Natural killer cell (primary cell): ENCODE measurements around the gene C12orf56. TPM values are rescaled to one million over a fixed set of nuclear protein-coding genes. Genes with fewer than 3 reads are reported as not detected.
"Not testable (repeated sequence)": the region's sequence is repeated elsewhere in the genome, so short reads cannot be mapped to it uniquely, and the experiment has no call there.

ENCODE experiments used
- ATAC-seq, 3 donors: fragments of 150-1000 bp in 2 of 3; fragments of 200-7000 bp in 1 of 3; cut with Tn5 transposase; 1 replicate in 1 of 3; 2 replicates in 2 of 3; pipeline ENCODE4 v1.10.0; 2021; ENCODE audit warnings: mild to moderate bottlenecking in 2 of 3, moderate library complexity in 2 of 3
- DNase-seq, 2 donors: peaks; one replicate each; pipeline versions ENCODE4 v3.0.0 to v3.0.0-alpha.2; 2013 to 2021; ENCODE audit warnings: mixed read lengths in 1 of 2
- H3K27ac ChIP-seq: one replicate; pipeline ENCODE4 v1.5.1; 2013; ENCODE audit warnings: mild to moderate bottlenecking, low read length
- H3K27me3 ChIP-seq: one replicate; pipeline ENCODE4 v1.6.1; 2013; ENCODE audit warnings: low read length; ENCODE audit not compliant: control insufficient read depth, insufficient read depth
- H3K36me3 ChIP-seq: one replicate; pipeline ENCODE4 v1.6.1; 2013; ENCODE audit warnings: low read length; ENCODE audit not compliant: control insufficient read depth, insufficient read depth
- H3K4me1 ChIP-seq: one replicate; pipeline ENCODE4 v1.6.1; 2013; ENCODE audit warnings: low read length; ENCODE audit not compliant: control insufficient read depth, insufficient read depth
- H3K4me3 ChIP-seq: one replicate; pipeline ENCODE4 v1.5.1; 2013; ENCODE audit warnings: low read length
- H3K9me3 ChIP-seq: one replicate; pipeline ENCODE4 v1.6.1; 2013; ENCODE audit warnings: low read length; ENCODE audit not compliant: control insufficient read depth, insufficient read depth
- H3K27ac Mint-ChIP-seq, 2 donors: one replicate each; pipeline ENCODE4 v1.8.0; 2022; ENCODE audit warnings: mild to moderate bottlenecking in 2 of 2, mixed read lengths in 2 of 2, moderate library complexity in 1 of 2
- H3K27me3 Mint-ChIP-seq, 2 donors: one replicate each; pipeline ENCODE4 v1.8.0; 2022; ENCODE audit warnings: low read depth in 2 of 2, mixed read lengths in 2 of 2
- H3K36me3 Mint-ChIP-seq: one replicate; pipeline ENCODE4 v1.8.0; 2022; ENCODE audit warnings: mixed read lengths
- H3K4me1 Mint-ChIP-seq, 2 donors: one replicate each; pipeline ENCODE4 v1.8.0; 2022; ENCODE audit warnings: mixed read lengths in 2 of 2
- H3K4me3 Mint-ChIP-seq: one replicate; pipeline ENCODE4 v1.8.0; 2022; ENCODE audit warnings: mild to moderate bottlenecking, moderate library complexity, mixed read lengths
- H3K9me3 Mint-ChIP-seq, 2 donors: one replicate each; pipeline ENCODE4 v1.8.0; 2022; ENCODE audit warnings: mixed read lengths in 2 of 2
- WGBS: methylation state at CpG from one replicate; pipeline ENCODE4 v1.1.7; 2013; ENCODE audit warnings: missing lambda C conversion rate; ENCODE audit not compliant: insufficient coverage; 5-methylcytosine and 5-hydroxymethylcytosine counted together
- intact Hi-C: fragments of 100-400 bp; cut with micrococcal nuclease; formaldehyde crosslinking; loops from one replicate; pipeline ENCODE4 v1.14.2; 2022
- total RNA-seq, 4 donors: library from RNA; stranded (reverse); fragments of 120-200 nt in 1 of 4; gene quantifications; one replicate each; pipeline versions ENCODE4 v1.2.3 to v1.2.4, GENCODE V29; 2013 to 2022
- TF ChIP-seq, protein P1 (sequence below): fragments of 200-600 bp; IDR thresholded peaks from one replicate; pipeline ENCODE4 v1.8.0; 2022; ENCODE audit warnings: antibody characterized with exemption

The C12orf56 gene
- total RNA-seq, 3 donors from 2014 or later (not counting 1 experiment from before 2014, with no cell fraction given) = not detected

DNA sequence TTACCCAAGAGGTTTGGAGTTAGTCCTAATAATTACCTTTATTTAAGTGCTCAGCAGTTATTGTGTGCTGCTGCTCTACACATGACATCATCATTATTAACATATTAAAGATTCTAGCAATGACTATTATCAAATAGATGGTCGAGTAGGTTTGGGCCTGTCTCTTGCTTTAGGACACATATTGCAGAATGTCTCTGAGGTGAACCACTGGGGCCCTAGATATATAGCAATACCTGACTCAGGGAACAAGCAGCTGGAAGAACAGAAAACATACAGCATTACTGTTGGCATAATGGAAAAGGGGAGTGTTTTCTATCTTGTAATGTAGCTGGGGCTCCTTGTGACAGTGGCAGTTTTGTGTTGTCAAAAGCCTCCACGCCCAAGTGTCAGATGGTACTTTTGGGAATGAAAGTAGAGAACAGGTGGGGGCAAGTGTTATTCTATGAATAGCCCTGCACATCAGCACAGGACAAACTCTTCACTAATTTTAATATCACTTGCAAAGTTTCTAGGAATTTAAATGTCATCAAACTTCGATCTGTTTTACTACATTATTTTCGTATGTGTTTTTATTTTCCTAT lies 54.6 kb downstream of the C12orf56 start:
- ATAC-seq = no peak

DNA sequence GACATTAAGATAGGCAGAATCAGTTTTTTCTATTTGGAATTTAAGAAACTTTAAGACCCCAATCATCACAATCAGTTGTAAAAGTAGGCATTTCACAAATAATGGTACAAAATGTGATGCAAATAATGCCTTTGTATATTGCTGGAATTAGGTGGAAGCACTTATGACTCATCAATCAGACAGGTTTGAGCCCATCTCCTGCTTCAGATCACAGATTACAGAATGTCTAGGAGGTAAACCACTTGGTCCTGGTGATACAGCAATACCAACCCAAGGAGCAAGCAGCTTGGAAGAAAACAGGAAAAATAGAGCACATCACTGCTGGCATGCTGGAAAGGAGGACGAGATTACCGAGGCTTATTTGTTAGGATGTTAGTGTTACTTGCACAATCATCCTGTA lies 57.6 kb downstream of the C12orf56 start:
- TF ChIP-seq, protein P1, sequence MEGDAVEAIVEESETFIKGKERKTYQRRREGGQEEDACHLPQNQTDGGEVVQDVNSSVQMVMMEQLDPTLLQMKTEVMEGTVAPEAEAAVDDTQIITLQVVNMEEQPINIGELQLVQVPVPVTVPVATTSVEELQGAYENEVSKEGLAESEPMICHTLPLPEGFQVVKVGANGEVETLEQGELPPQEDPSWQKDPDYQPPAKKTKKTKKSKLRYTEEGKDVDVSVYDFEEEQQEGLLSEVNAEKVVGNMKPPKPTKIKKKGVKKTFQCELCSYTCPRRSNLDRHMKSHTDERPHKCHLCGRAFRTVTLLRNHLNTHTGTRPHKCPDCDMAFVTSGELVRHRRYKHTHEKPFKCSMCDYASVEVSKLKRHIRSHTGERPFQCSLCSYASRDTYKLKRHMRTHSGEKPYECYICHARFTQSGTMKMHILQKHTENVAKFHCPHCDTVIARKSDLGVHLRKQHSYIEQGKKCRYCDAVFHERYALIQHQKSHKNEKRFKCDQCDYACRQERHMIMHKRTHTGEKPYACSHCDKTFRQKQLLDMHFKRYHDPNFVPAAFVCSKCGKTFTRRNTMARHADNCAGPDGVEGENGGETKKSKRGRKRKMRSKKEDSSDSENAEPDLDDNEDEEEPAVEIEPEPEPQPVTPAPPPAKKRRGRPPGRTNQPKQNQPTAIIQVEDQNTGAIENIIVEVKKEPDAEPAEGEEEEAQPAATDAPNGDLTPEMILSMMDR = no peak
- H3K27ac Mint-ChIP-seq = no peak overlapping the region
- intact Hi-C loops = no loop called here
- DNase-seq (no peak), ATAC-seq (no peak)
- Histone ChIP-seq H3K4me1 (no peaks in the 10 kb centered on the region), H3K36me3 (no peaks in the 10 kb centered on the region), H3K27ac (no peak overlapping the region), H3K9me3 (no peaks in the 10 kb centered on the region), H3K27me3 (no peaks in the 10 kb centered on the region), H3K4me3 (no peak overlapping the region)
- no peaks in the 10 kb centered on the region for H3K36me3 Mint-ChIP-seq
- no CpG with 5 or more reads among the region's 2 CpGs for WGBS
- no peak overlapping the region for H3K4me3 Mint-ChIP-seq
- H3K27me3 Mint-ChIP-seq = peaks cover 4 to 6% of the 10 kb centered on the region in 2 donors
- H3K9me3 Mint-ChIP-seq = peaks cover 0 to 2% of the 10 kb centered on the region in 2 donors
- no peaks in the 10 kb centered on the region for H3K4me1 Mint-ChIP-seq

More for the DNA sequence above, 54.6 kb downstream of the C12orf56 start:
- Mint-ChIP-seq H3K4me1 (no peaks in the 10 kb centered on the region), H3K36me3 (no peaks in the 10 kb centered on the region), H3K27ac (no peak overlapping the region), H3K4me3 (no peak overlapping the region), H3K9me3 (no peaks in the 10 kb centered on the region), H3K27me3 (peaks cover 2 to 6% of the 10 kb centered on the region in 2 donors)
- H3K4me1 ChIP-seq = no peaks in the 10 kb centered on the region
- DNase-seq = no peak
- H3K27me3 ChIP-seq = no peaks in the 10 kb centered on the region
- intact Hi-C loops = no loop called here
- H3K4me3 ChIP-seq = no peak overlapping the region
- TF ChIP-seq, protein P1 = no peak
- H3K9me3 ChIP-seq = no peaks in the 10 kb centered on the region
- no peaks in the 10 kb centered on the region for H3K36me3 ChIP-seq
- no peak overlapping the region for H3K27ac ChIP-seq
- WGBS = 72% methylated on average over 2 of the region's 4 CpGs

DNA sequence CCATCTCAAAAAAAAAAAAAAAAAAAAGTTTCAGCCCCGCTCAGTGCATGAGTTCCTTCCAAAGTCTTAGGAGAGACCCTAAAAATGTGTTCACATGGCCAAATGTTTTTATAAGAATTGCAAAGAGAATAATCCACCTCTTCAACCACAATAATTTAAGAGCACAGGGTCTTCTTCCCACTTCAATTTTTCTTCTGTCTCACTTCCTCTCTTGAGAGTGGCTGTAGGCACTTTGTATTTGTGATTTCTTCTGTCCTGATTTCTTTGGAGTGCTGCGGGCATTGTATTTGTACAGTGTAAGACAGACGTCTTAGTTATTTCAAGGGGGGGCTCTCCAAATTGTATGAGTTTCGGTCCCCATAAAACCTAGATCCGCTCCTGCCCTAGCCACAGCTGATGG lies 58.3 kb downstream of the C12orf56 start:
- Histone ChIP-seq H3K27me3 (no peaks in the 10 kb centered on the region), H3K36me3 (no peaks in the 10 kb centered on the region), H3K4me3 (no peak overlapping the region), H3K4me1 (no peaks in the 10 kb centered on the region), H3K9me3 (no peaks in the 10 kb centered on the region), H3K27ac (no peak overlapping the region)
- 100% methylated on average over 5 of the region's 5 CpGs for WGBS
- intact Hi-C loops = no loop called here
- no peak for ATAC-seq
- no peak for DNase-seq
- TF ChIP-seq, protein P1 = no peak
- Mint-ChIP-seq H3K4me1 (no peaks in the 10 kb centered on the region), H3K9me3 (peaks cover 0 to 2% of the 10 kb centered on the region in 2 donors), H3K4me3 (no peak overlapping the region), H3K27ac (no peak overlapping the region), H3K27me3 (peaks cover 4 to 6% of the 10 kb centered on the region in 2 donors), H3K36me3 (no peaks in the 10 kb centered on the region)

DNA sequence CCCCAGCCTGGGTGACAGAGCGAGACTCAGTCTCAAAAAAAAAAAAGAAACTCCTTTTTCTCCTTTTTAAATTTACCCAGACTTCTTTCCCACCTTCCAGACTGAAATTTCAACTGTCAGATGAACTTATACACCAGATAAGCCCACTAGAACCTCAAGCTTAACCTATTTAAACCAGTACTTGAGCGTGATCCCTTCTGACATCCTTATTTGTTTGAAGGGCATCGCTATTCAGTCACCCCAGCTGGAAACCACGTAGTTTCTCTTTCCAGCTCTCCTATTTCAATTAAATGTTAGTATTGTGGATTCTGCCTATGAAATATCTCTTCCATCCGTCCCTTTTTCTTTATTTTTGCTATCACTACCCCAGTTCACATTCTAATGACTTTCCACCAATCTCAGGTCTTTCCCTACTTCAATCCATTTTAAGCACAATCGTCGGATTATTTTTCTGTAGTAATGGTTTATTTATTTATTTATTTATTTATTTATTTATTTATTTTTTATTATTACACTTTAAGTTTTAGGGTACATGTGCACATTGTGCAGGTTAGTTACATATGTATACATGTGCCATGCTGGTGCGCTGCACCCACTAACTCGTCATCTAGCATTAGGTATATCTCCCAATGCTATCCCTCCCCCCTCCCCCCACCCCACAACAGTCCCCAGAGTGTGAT lies 61.4 kb downstream of the C12orf56 start:
- H3K4me3 Mint-ChIP-seq, ATAC-seq, H3K27ac ChIP-seq, H3K36me3 ChIP-seq, intact Hi-C loops, H3K4me3 ChIP-seq, H3K4me1 Mint-ChIP-seq, H3K27me3 ChIP-seq, H3K9me3 ChIP-seq, DNase-seq, H3K4me1 ChIP-seq, H3K9me3 Mint-ChIP-seq, H3K27me3 Mint-ChIP-seq, H3K27ac Mint-ChIP-seq, H3K36me3 Mint-ChIP-seq: not testable (repeated sequence)
- 98% methylated on average over 3 of the region's 9 CpGs for WGBS
